NCI-H1105 (cell line): ENCODE measurements around the gene PITPNC1.
A peak's percentile ranks its signal among the peaks of the same experiment; 100 is the strongest.
"Not testable (repeated sequence)": the region's sequence is repeated elsewhere in the genome, so short reads cannot be mapped to it uniquely, and the experiment has no call there.

ENCODE experiments used
- DNase-seq: peaks from one replicate; lab custom pipeline; 2025; lab: John Stamatoyannopoulos, UW

Gene PITPNC1

DNA sequence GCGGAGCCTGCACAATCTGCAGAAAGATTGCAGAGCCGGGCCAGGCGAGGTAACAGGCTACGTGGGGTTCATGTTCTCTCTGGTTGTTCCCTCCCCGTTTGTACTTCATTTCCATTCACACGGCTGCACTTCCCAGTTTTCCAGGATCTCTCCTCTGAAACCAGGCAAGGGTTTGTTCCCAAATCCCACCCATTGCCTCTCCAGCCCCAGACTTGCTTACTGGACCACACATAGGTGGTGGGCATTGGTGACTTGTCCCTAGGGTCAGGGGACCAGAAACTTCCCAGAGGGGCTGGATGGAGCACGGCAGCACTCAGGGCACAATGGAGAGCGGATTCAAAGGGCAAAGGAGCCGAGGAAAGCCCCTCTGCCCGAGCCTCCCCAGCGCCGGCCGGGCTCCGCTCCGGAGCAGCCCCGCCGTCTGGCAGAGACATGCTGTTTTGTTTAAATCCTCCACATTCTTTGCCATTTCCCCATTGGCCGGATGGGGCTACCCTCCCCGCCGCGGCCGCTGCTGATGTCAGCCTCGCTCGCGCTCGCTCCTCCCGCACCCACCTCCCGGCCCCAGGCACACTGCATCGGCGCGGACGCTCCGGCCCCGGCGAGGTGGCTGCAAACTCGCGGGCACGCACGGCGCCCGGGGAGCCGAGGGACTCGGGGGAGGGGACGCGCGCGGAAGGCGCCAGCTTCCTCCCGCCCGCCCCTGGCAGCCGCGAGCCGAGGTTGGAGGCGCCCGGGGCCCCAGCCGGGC is at the start of gene PITPNC1:
TSS of gene PITPNC1 (plus strand) at position 545 of the 751 bp plus-strand sequence.
- DNase-seq = peak; percentile 55

DNA sequence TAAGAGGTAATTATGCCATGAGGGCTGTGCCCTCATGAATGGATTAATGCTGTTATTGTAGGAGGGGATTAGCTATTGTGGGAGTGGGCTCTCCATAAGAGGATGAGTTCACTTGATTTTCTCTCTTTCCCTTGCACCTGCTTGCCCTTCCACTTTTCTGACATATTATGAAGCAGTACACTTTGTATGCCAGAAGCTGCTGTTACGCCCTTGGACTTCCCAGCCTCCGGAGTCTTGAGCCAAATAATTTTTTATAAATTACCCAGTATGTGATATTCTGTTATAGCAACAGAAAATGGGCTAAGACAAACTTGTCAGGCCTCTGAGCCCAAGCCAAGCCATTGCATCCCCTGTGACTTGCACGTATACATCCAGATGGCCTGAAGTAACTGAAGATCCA is 49.1 kb upstream of the PITPNC1 start:
- no peak for DNase-seq

DNA sequence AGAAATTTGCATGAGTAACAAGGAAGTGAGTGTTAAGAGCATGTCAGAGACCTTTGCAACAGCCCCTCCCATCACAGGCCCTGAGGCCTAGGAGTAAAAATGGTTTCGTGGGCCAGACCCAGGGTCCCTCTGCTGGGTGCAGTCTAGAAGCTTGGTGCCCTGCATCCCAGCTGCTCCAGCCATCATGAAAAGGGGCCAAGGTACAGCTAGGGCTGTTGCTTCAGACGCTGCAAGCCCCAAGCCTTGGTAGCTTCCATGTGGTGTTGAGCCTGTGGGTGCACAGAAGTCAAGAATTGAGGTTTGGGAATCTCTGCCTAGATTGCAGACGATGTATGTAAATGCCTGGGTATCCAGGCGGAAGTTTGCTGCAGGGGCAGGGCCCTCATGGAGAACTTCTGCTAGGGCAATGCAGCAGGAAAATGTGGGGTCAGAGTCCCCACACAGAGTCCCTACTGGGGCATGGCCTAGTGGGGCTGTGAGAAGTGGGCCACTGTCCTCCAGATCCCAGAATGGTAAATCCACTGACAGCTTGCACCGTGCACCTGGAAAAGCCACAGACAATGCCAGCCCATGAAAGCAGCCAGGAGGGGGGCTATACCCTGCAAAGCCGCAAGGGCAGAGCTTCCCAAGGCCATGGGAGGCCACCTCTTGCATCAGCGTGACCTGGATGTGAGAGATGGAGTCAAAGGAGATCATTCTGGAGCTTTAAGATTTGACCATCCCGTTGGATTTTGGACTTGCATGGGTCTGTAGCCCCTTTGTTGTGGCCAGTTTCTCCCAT is 45.5 kb upstream of the PITPNC1 start:
- not testable (repeated sequence) for DNase-seq

DNA sequence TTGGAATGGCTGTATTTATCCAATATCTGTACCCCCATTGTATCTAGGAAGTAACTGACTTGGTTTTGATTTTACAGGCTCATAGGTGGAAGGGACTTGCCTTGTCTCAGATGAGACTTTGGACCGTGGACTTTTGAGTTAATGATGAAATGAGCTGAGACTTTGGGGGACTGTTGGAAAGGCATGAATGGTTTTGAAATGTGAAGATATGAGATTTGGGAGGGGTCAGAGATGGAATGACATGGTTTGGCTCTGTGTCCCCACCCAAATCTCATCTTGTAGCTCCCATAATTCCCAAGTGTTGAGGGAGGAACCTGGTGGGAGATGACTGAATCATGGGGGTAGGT is 44.9 kb upstream of the PITPNC1 start:
- DNase-seq = not testable (repeated sequence)

DNA sequence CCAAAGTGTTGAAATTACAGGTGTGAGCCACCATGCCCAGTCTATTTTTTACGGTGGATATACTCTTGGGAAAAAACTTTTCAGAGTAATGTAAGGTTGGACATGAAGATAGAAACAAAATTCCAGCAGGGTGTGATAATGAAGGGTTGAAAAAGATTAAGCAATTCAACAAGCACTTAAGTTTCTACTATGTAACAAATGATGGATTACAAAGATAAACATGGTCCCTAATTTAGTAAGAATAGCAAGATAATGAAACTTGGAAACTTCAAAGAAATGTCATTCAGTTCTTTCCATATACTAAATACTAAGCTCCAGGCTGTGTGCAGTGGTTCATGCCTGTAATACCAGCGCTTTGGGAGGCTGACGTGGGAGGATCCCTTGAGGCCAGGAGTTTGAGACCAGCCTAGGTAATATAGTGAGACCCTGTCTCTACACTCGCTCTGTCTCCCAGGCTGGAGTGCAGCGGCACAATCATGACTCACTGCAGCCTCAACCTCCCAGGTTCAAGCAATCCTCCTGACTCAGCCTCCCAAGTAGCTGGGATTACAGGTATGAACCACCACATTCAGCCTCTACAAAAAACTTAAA is 41.7 kb upstream of the PITPNC1 start:
- no peak for DNase-seq

DNA sequence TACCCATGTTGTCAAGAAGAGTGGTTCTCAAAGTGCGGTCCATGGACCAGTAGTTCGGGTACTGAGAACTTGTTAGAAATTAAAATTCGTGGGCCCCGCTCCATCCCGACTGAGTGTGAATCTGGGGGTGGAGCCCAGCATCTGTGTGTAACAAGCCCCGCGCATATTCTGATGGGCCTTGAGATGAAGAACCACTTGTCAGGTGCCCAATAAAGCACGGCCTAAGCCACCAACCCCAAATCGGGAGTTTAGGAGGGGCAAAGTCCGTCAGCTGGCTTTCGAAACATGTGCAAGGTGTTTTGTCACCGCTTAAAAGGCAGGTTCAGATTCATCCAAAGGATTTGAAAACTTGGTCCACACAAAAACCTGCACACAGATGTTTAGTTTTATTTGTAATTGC is 40.2 kb upstream of the PITPNC1 start:
- no peak for DNase-seq

DNA sequence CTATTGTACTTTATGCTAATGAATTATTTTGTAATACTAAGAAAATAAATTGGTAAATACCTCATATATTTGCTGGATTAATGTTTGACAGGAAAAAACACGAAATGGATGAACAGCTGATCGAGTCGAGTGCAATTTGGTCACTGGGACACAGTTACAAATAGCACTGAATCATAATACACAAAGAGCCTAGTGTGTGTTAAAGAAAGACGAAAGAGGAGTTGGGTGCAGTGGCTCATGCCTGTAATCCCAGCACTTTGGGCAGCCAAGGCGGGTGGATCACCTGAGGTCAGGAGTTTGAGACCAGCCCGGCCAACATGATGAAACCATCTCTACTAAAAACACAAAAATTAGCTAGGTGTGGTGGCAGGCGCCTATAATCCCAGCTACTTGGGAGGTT is 38.7 kb upstream of the PITPNC1 start:
- not testable (repeated sequence) for DNase-seq

DNA sequence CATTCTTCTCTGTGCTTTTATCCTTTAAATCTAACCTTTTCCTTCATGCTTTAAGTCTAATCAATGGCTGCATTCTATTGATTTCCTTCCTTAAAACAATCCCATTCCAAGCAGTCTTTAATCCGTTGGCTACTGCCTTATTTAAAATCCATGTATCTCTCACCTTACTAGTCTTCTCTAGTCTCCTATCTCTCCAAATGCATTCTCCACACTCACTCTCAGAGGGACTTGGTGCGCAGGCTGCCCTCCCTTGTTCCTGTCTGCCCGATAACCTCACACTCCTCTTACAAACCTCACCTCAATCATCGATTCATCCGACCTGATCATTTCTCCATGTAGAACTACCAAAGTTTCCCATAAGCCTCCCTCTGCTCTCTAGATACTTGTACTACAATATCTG is 33.8 kb upstream of the PITPNC1 start:
- no peak for DNase-seq

DNA sequence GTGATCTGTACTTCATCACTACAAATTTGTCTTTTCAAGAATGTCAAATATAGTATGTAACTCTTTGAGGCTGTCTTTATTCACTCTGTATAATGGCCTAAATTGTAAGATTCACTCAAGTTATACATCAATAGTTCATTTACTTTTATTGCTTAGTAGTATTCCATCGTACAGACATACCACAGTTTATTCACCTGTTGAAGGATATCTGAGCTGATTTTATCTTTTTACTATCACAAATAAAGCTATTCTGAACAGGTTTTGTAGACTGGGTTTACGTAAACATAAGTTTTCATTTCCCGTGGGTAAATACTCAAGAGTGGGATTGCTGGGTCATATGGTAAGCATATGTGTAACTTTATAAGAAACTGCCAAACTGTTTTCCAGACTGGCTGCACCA is 29.3 kb upstream of the PITPNC1 start:
- no peak for DNase-seq

DNA sequence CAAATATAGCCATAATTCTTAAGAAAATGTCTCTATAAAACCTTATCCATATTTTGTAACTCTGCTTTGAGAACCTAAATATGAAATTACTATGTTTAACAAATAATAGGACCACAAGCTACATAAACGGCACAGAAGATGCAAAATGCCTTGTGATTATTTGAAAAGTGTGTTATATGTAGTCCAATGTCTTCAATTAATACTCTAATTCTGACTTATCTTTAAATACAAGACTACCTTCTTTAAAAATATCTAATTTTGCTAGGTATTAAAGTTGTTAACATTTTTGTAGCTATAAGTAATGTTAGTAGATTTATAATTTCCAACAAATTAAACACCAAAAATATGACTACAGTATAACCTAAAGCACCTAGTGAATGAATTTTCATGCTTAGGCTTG is 27.7 kb upstream of the PITPNC1 start:
- DNase-seq = no peak

DNA sequence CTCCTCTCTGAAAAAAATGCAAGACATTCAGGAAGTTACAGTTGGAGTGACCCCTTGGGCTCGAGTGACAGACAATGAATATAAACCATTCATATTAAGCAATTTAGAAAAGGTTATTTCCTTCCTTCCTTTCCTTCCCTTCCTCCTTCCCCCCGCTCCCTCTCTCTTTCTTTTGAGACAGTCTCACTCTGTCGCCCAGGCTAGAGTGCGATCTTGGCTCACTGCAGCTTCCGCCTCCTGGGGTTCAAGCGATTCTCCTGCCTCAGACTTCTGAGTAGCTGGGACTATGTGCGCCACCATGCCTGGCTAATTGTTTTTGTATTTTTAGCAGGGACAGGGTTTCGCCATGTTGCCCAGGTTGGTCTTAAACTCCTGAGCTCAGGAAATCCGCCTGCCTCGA is 23.9 kb upstream of the PITPNC1 start:
- DNase-seq = no peak

DNA sequence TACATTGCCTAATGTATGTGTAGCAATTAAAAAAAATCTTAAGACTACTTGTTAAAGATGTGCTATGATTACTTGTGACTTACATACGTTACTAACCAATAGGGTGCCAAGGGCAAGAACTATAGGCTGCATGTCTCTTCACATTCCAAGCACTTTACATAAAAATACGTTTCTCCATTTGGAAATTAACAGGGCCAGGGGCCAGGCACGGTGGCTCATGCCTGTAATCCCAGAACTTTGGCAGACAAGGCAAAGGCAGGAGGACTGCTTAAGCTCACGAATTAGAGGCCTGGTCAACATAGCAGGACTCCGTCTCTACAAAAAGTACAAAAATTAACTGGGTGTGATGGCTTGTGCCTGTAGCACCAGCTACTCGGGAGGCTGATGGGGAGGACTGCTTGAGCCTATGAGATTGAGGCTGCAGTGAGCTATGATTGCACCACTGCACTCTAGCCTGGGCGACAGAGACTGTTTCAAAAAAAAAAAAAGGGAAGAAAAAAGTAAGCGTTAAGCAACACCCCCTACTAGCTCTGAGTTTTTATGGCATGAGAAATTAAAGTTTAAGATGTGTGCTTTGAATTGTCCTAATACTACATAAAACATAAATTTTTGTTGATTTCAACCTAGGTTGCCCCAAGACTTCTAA is 23.0 kb upstream of the PITPNC1 start:
- no peak for DNase-seq

DNA sequence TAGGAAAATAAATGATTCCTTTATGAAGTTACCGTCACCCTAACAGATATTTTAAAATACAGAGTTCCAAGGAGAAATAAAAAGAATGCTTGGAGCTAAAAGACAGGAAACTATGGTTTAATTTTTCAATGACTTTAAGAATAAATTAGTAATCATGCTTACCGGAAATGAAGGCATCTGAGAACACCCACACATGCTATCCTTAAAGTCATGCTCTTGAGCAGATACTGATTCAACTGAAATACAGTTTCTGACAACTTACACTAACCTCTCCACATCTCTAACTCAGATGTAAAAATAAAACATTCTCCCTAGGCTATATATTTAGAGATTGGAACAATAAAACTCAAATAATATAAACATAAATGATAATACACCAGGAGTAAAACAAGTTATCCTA is 18.5 kb upstream of the PITPNC1 start:
- no peak for DNase-seq

DNA sequence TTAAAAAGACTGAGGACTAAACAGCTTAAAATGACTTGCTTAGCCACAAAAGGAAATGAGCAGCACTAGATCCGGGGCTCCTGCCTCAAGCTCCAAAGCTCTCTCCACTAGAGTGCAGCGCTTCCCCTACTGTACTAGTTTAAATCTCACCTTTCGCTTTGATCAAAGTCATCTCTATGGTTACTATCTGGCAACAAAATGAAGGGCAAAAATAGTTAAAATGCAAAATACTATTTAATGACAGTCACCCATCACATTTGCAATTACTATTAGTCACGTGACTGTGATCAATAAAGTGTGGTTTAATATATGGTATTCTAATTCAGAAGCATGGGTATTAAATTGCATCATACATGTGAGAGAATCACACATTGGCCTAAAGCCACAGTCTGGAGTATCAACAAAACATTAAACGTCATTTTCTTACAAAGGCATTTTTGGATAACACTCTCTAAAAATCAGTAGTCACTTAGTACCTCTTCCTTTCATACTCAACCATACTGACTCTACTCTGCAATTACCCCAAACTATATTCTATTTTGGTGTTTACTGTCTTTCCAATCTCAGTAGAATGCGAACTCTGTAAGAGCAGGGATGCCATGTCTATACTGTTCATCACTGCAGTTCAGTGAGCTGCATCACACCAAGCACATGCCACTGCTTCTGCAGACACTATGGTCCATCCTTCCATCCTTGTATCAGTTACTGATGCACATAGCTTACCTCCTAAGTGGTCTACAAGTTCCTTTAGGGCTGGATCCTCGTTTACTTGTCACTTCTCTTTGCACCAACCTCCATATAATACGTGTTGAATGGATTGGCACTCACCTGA is 16.9 kb upstream of the PITPNC1 start:
- no peak for DNase-seq

DNA sequence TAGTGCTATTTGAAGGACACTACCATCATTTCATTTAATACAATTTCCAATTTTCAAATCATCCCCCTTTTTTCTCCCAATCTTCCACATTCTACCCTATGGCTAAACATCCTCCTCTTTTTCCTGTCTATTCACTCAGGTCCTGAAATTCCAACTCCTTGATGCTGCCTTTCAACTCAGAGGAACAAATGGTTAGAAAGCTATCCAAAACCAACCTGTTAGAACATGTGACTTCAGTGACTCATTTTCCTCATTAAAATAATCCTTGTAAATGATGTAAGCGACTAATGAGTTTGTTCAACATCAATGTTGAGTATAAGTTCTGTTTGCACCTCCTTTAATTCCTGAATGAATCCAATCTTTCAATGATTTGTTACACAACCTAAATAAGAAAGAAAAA is 16.2 kb upstream of the PITPNC1 start:
- no peak for DNase-seq

DNA sequence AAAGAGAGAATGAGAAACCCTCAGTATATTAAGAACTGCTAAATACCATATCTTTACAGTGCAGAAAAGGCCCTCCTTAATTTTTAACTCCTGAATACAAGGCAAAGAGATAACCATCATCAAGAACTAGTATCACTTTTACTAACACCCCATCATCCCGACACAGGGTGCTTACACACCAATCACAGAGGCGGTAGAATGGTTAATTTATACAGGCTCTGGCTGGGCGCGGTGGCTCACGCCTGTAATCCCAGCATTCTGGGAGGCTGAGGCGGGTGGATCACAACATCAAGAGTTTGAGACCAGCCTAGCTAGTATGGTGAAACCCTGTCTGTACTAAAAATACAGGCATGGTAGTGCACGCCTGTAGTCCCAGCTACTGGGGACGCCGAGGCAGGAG is 14.9 kb upstream of the PITPNC1 start:
- no peak for DNase-seq

DNA sequence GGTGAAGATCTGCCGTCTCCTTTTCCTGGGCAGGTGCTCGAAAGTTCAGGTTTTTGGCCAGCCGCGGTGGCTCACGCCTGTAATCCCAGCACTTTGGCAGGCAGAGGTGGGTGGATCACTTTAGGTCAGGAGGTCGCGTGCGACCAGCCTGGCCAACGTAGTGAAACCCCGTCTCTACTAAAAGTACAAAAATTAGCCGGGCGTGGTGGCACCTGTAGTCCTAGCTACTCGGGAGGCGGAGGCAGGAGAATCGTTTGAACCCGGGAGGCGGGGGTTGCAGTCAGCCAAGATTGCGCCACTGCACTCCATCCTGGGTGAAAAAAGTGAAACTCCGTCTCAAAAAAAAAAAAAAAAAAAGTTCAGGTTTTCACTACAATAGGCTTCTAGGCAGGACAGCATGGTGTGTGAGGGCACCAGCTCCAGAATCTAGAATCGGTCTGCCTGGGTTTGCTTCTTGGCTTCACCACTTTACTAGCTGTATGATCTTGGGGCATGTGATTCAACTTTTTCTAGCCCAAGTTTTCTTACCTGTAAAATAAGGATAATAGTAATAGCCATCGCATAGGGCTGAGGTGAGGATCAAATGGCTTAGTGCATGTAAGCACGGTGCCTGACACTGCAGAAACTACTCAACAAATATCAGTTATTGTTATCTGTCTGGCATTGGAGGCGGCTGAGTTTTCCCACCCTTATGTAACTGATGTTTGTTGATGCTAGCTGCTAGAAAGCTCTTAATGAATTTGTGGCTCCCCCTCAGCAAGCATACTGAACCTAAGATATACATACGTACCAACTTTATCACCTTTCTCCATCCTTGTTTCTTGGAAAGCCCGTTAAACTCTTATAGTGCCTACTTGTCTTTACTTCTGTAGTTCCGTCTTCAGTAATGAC is 12.0 kb upstream of the PITPNC1 start:
- no peak for DNase-seq

DNA sequence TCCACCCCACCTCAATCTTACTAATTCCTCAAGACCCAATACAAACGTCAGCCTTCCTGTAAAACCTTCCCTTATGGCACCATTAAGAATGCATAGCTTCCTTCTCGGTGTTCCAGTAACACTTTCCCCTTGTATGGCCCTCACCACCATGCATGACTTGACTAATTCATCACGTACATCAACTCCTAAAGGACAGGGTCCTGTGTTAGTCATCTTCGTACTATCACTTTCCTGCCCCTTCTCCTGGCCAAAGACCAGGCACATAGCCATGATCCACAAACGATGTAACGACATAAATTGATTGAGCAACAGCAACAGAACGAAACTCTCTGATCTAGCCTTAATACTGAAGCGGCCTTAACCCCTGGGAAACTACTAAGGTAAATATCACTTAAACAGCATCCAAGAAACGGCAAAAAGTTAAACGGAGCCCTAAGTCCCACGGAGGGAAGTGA is 11.3 kb upstream of the PITPNC1 start:
- DNase-seq = no peak

DNA sequence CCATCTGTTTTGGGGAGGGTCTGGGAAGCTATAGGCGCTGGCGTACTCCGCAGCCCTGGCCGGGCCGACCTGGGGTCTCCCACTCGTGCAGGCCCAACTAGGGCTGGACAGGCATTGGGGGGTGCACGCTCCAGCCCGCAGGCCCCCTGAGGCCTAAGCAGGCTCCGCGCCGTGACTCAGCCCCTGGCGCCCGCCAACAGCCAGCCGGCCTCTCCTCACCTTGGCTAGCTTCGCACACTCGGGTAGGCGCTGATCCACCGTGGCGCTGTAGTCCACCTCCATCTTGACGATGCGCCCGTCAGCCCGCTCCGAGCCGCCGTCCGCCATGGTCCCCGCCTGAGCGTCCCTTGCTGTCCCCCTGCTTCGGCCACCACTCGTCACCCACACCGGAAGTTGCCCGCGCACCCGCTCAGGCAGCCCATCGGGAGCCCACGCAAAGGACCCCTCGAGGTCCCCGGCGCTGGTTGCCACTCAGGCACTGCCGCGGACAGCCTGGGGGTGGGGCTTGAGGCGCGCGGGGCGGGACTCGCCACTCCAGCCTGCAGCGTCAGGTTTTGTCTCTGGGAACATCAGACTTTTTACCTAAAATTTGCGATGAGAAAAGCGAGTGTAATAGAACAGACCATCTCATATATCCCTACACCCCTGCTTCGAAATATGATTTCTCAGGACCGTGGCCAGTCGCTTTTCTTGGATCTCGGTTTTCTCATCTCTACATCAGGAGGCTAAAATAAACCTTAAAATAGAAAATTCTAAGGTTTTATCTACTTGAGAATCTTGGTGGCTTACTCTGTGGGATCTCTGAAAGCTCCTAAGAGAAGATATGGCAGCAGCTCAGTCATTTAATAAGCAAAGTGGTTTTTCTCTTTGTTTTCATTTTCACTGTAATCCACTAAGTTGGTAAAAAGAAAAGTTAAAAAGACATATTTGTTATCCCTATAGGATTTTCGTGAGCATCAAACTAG is 10.6 kb upstream of the PITPNC1 start, which contains the start of gene PSMD12:
TSS of gene PSMD12 (minus strand) at position 385 of the 965 bp plus-strand sequence. CDS start at position 327, 58 bp downstream.
- DNase-seq = peak; percentile 83
